Measurements from ENCODE around the gene CD6. TPM values are rescaled to one million over a fixed set of nuclear protein-coding genes. Genes with fewer than 3 reads are reported as not detected.

The CD6 gene
- total and polyA plus RNA-seq, 2 of the 8 experiments (the other 6 are each of a cell fraction or from before 2014, with no cell fraction given): 0.03 TPM; not detected in 1

DNA sequence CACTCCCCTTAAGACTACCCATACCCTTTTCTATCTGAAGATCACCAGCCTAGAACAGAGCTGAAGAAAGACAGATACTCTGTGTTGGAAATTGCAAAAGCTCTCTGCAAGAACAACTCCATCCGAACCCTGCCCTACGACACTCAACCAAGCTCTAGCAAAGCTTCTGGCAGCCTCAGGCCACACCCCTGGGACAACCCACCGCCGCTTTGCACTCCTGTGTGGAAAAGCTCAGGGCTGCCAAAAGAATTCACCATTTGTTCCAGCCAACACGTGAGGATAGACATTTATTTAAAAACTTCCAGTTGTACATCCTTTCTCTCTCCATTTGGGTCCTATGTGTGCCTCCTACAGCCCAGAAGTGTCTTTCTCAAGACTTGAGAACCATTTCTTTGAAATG is 68.4 kb downstream of the CD6 start (continued):
- TF ChIP-seq CBX8 (IDR thresholded peaks at IDR 0.05; ENCODE audit: borderline replicate concordance, low read depth, low read length): no peak

Data from H1 (cell line).